ENCODE results near the gene C14orf119.
A peak's percentile ranks its signal among the peaks of the same experiment; 100 is the strongest.

Gene C14orf119

GRCh38 chr14:23120541-23121251, 25.4 kb downstream of the C14orf119 start:
- peak overlapping the region; percentile 51 for H3K4me3 ChIP-seq (ENCODE audit: low read length)

DNA sequence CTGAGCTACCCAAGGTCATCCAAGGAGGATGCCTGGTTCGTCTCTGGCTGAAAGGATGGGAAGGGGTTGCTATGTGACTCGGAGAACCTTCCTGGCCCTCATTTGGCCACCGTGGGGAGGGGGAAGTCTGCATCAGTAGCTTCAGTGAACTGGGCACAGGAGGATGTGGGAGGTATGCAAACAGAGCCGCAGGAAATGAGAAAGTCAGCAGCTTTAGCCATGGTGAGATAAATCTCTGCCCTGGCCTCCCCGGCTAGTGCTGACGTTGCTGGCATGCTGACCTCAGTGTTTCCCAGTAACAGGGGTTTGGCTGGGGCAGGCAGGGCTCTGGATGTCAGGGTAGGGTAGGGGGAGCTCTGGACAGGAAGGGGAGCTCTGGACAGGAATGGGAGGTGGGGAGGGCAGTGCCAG, 26.1 kb downstream of the C14orf119 start:
- H3K4me3 ChIP-seq (ENCODE audit: low read length), result no peak overlapping the region
- DNase-seq (ENCODE audit: low read depth, low spot score), result no peak

More at GRCh38 chr14:23120541-23121251, 25.4 kb downstream of the C14orf119 start:
- peak; percentile 76 for DNase-seq (ENCODE audit: low read depth, low spot score)

DNA sequence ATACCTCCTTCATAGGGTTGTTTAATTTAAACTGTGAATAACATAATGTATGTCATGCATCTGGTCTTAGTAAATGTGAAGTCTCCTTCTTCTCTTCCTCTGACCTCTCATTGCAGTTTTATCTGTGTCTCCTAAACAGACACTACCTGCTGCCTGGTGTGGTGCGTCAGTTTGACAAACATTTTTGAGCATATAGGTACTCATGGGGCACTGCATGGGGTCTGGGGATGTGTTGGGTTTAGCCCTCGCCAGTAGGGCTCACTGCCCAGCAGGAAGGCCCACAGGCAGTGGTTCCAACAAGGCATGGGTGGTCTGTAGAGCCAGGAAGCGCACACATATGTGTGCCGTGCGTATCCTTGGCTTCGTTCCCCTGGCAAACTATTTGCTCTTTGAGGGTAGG, 26.8 kb downstream of the C14orf119 start:
- DNase-seq (ENCODE audit: low read depth, low spot score), result no peak
- H3K4me3 ChIP-seq (ENCODE audit: low read length), result no peak overlapping the region

- no peak for DNase-seq (ENCODE audit: low read depth, low spot score)
- no peak overlapping the region for H3K4me3 ChIP-seq (ENCODE audit: low read length)
These were observed 28.1 kb downstream of the C14orf119 start for GRCh38 chr14:23123419-23123818.

GRCh38 chr14:23124337-23124954, 29.1 kb downstream of the C14orf119 start:
- no peak for DNase-seq (ENCODE audit: low read depth, low spot score)
- no peak overlapping the region for H3K4me3 ChIP-seq (ENCODE audit: low read length)

- DNase-seq (ENCODE audit: low read depth, low spot score), result no peak
- no peak overlapping the region for H3K4me3 ChIP-seq (ENCODE audit: low read length)
These were observed 29.7 kb downstream of the C14orf119 start for GRCh38 chr14:23125011-23125410.

DNA sequence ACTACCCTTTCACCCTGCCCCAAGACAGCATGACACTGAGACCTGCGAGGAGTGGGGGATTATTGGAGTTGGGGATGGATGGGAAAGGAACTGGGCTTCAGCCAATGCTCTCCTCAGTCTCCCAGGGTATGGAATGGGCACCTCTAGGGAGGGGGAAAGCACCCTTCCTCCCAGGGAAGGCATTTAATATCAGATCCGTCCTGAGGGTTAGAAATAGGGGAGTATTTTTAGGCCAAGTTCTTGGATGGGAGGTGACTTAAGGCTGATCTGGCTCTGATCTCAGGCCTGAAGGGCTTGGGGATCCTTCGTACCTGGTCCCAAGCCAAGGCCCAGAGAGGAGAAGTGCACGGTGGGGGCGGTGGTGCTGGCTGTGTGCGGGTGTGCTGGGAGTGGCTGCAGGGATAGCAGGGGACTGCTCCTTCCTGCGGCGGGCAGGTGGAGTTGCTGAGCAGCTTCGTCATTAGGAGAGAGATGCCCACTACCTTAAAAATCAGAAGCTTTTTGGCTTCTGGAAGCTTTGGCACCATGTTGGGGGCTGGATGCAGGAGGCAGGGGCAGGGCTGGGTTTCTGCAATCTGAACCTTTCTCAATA, 30.7 kb downstream of the C14orf119 start:
- H3K4me3 ChIP-seq (ENCODE audit: low read length), result no peak overlapping the region
- no peak for DNase-seq (ENCODE audit: low read depth, low spot score)

- no peak overlapping the region for H3K4me3 ChIP-seq (ENCODE audit: low read length)
- no peak for DNase-seq (ENCODE audit: low read depth, low spot score)
These were observed 31.4 kb downstream of the C14orf119 start for GRCh38 chr14:23126548-23127278.

DNA sequence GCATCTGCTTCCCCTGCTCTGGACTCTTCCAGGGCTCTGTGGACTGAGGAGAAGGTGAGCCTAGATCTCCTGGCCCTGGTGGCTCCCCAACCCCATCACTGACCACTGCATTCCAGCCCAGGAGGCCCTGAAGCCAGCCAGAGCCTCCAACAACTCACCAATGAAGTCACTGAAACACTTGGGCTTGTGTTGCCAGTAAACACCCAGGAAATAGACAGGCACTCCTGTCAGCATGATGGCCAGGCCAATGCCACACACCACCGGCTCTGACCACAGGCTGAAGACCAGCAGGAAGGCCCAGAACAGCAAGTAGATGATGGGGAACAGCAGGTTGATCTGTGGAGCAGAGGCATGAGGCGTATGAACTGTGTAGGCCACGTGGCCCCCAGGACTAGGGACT, 32.6 kb downstream of the C14orf119 start:
- no peak overlapping the region for H3K4me3 ChIP-seq (ENCODE audit: low read length)
- DNase-seq (ENCODE audit: low read depth, low spot score), result no peak

GRCh38 chr14:23128969-23129758, 33.9 kb downstream of the C14orf119 start:
- DNase-seq (ENCODE audit: low read depth, low spot score), result no peak
- no peak overlapping the region for H3K4me3 ChIP-seq (ENCODE audit: low read length)

DNA sequence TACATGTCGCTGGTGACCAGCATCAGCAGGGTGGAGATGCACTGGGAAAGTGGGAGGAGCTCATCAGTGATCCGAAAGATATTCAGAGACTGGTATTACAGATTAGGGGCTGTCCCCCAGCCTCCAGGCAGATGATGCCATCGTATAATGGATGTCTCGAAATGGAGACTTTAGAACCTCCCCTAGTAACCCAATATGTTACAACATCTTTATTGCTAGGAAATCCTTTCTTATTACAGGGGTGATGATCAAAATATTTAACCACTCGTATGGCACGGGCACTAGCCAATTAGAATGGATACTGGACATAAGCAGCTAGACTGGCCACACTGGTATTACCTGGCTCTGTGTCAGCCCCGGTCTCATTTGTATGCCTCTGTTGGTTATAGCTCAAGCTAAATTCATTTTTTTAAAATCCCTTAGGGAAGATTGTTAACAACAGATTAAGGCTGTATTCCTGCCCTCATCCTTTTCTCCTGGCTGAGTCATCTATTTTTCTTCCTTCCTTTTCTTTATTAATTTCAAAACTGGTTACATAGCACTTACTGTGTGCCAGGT, 34.5 kb downstream of the C14orf119 start:
- H3K4me3 ChIP-seq (ENCODE audit: low read length), result no peak overlapping the region
- DNase-seq (ENCODE audit: low read depth, low spot score), result no peak

- DNase-seq (ENCODE audit: low read depth, low spot score), result no peak
- H3K4me3 ChIP-seq (ENCODE audit: low read length), result no peak overlapping the region
These were observed 35.6 kb downstream of the C14orf119 start for GRCh38 chr14:23130871-23131270.

GRCh38 chr14:23131482-23131881, 36.2 kb downstream of the C14orf119 start:
- DNase-seq (ENCODE audit: low read depth, low spot score), result no peak
- no peak overlapping the region for H3K4me3 ChIP-seq (ENCODE audit: low read length)

DNA sequence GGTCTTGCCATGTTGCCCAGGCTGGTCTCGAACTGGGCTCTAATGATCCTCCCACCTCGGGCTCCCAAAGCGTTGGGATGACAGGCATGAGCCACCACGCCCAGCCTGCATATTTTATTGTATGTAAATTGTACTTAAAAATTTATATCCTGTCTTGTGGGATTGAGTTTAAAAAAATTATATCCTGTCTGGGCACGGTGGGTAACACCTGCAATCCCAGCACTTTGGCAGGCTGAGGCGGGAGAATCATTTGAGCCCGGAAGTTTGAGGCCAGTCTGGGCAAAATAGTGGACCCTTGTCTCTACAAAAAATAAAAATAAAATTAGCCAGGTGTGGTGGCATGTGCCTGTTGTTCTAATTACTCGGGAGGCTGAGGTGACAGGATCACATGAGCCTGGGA, 37.7 kb downstream of the C14orf119 start:
- DNase-seq (ENCODE audit: low read depth, low spot score), result no peak
- H3K4me3 ChIP-seq (ENCODE audit: low read length), result no peak overlapping the region

DNA sequence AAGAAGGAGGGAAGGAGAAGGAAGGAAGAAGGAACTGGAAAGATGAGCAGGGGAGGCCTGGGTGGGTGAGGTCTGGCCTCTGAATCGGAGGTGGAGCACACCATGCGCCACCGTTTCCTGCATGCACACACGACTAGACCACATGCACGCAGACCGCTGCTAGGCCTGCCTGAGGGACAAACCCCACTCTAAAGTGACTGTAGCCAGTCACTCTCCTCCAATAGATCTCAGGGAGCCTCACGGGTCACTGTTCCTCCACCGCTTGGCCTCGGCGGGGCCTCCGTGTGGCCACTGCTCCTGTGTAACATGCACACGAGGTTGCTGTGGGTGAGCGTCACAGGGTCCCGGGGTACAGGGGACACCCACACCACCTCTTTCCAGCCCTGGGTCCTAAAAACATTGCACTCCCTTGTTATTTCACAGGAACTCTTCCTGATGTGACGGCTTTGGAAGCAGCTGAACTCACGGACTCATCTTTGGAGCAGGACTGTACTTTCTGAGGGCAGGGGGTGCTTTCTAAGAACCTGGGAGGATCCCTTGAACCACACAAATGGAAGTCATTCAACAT, 41.3 kb downstream of the C14orf119 start:
- no peak for DNase-seq (ENCODE audit: low read depth, low spot score)
- H3K4me3 ChIP-seq (ENCODE audit: low read length), result no peak overlapping the region

GRCh38 chr14:23137192-23137812, 42.0 kb downstream of the C14orf119 start:
- DNase-seq (ENCODE audit: low read depth, low spot score), result no peak
- H3K4me3 ChIP-seq (ENCODE audit: low read length), result no peak overlapping the region

GRCh38 chr14:23137813-23138535, 42.7 kb downstream of the C14orf119 start:
- H3K4me3 ChIP-seq (ENCODE audit: low read length), result no peak overlapping the region

GRCh38 chr14:23139874-23140273, 44.6 kb downstream of the C14orf119 start:
- no peak for DNase-seq (ENCODE audit: low read depth, low spot score)
- no peak overlapping the region for H3K4me3 ChIP-seq (ENCODE audit: low read length)

More at GRCh38 chr14:23137813-23138535, 42.7 kb downstream of the C14orf119 start:
- DNase-seq (ENCODE audit: low read depth, low spot score), result no peak
